ENCODE results near the gene RPS6KB2. TPM values are rescaled to one million over a fixed set of nuclear protein-coding genes. Genes with fewer than 3 reads are reported as not detected.

Gene RPS6KB2
- total and polyA plus RNA-seq, 10 of the 15 experiments (the other 5 are each of a cell fraction or from before 2014, with no cell fraction given), result 0.39 to 101 (median 58.4) TPM

- WGBS (ENCODE audit: insufficient coverage, insufficient replicate concordance, low lambda C conversion rate, missing lambda C conversion rate), result 90% methylated on average over 17 of the region's 17 CpGs
- no TSS peak for BruUV-seq (replicated peaks)
- intact Hi-C loops (cut with micrococcal nuclease; ENCODE audit: unreplicated experiment), result no loop called here
- Histone ChIP-seq H2AFZ (ENCODE audit: control insufficient read depth, low read depth, low read length) (no peak overlapping the region), H3K4me2 (ENCODE audit: control insufficient read depth, insufficient read depth) (no peak overlapping the region), H3K9ac (ENCODE audit: control insufficient read depth, insufficient read depth, low read length) (no peak overlapping the region), H3K79me2 (ENCODE audit: control insufficient read depth, insufficient read depth, low read length) (peaks cover 3% of the 10 kb centered on the region), H3K27me3 (replicated peaks in 1 of 2; ENCODE audit: control insufficient read depth in 2 of 2, insufficient read depth in 2 of 2, low read length in 1 of 2) (peaks cover 0 to 4% of the 10 kb centered on the region in 2 experiments; a peak in 3 of 4 replicates), H3K36me3 (ENCODE audit: control insufficient read depth in 2 of 2, insufficient read depth in 2 of 2, low read length in 1 of 2) (no peaks in the 10 kb centered on the region), H3K27ac (ENCODE audit: control insufficient read depth, insufficient read depth) (no peak overlapping the region), H3K4me3 (no peak overlapping the region), H3K9me3 (replicated peaks; ENCODE audit: control insufficient read depth, insufficient read depth, low read length) (no peaks in the 10 kb centered on the region), H3K4me1 (ENCODE audit: control insufficient read depth, insufficient read depth, low read length) (peaks cover 45% of the 10 kb centered on the region), H4K20me1 (ENCODE audit: control insufficient read depth, insufficient read depth) (no peaks in the 10 kb centered on the region)
- no peak for FAIRE-seq
- TF ChIP-seq POLR2AphosphoS2 (IDR thresholded peaks at IDR 0.05; ENCODE audit: low read depth, low read length) (0 out of 2 replicates have a peak, but pooled peaks have one; percentile 53), RUNX3 (IDR thresholded peaks at IDR 0.05; ENCODE audit: low read length) (no peak)
- ChIA-PET RAD21 (ENCODE audit: unreplicated experiment) (interaction anchor here (1.6 to 3.0 kb wide), 2 partner anchors 10 to 58 kb away, joined by 5 to 12 read pairs; partner anchors contain the start of genes POLD4 and PPP1CA), CTCF (interaction anchor here (2.4 kb wide), 1 partner anchor 9 kb away, joined by 12 read pairs; the partner anchor contains the start of gene PPP1CA), POLR2A (interaction anchor here (2.6 to 2.8 kb wide), 2 partner anchors 7 to 10 kb away, joined by 13 to 16 read pairs; partner anchors contain the start of genes PPP1CA and TBC1D10C), SMC1A (ENCODE audit: uncharacterized antibody, unreplicated experiment) (interaction anchor here (0.8 kb wide), 1 partner anchor 10 kb away, joined by 3 read pairs; no protein-coding TSS in a partner anchor)
- DNase-seq (ENCODE audit: low read depth, low spot score), result no peak
- no peak for ATAC-seq
- in situ Hi-C loops (cut with MboI), result no loop called here
These were observed 17.1 kb upstream of the RPS6KB2 start for GRCh38 chr11:67410984-67411784.

- no peak for DNase-seq (ENCODE audit: low read depth, low spot score)
- Histone ChIP-seq H3K4me3 (no peak overlapping the region), H3K36me3 (ENCODE audit: control insufficient read depth in 2 of 2, insufficient read depth in 2 of 2, low read length in 1 of 2) (no peaks in the 10 kb centered on the region), H3K9me3 (replicated peaks; ENCODE audit: control insufficient read depth, insufficient read depth, low read length) (no peaks in the 10 kb centered on the region), H4K20me1 (ENCODE audit: control insufficient read depth, insufficient read depth) (no peaks in the 10 kb centered on the region), H2AFZ (ENCODE audit: control insufficient read depth, low read depth, low read length) (no peak overlapping the region), H3K27me3 (replicated peaks in 1 of 2; ENCODE audit: control insufficient read depth in 2 of 2, insufficient read depth in 2 of 2, low read length in 1 of 2) (peaks cover 0 to 5% of the 10 kb centered on the region in 2 experiments; a peak in 3 of 4 replicates), H3K9ac (ENCODE audit: control insufficient read depth, insufficient read depth, low read length) (no peak overlapping the region), H3K27ac (ENCODE audit: control insufficient read depth, insufficient read depth) (no peak overlapping the region), H3K79me2 (ENCODE audit: control insufficient read depth, insufficient read depth, low read length) (peaks cover 3% of the 10 kb centered on the region), H3K4me2 (ENCODE audit: control insufficient read depth, insufficient read depth) (no peak overlapping the region), H3K4me1 (ENCODE audit: control insufficient read depth, insufficient read depth, low read length) (peaks cover 41% of the 10 kb centered on the region)
- ChIA-PET POLR2A (interaction anchor here (1.1 to 2.8 kb wide), 4 partner anchors 8 to 54 kb away, joined by 3 to 16 read pairs (median 8); partner anchors contain the start of genes PPP1CA and TBC1D10C), RAD21 (ENCODE audit: unreplicated experiment) (interaction anchor here (1.6 to 3.0 kb wide), 2 partner anchors 10 to 59 kb away, joined by 5 to 12 read pairs; partner anchors contain the start of genes POLD4 and PPP1CA), SMC1A (ENCODE audit: uncharacterized antibody, unreplicated experiment) (interaction anchor here (0.8 to 1.0 kb wide), 2 partner anchors 9 to 11 kb away, joined by 3 read pairs; no protein-coding TSS in a partner anchor), CTCF (interaction anchor here (1.3 to 2.4 kb wide), 2 partner anchors 10 to 25 kb away, joined by 4 to 12 read pairs; partner anchors contain the start of genes PPP1CA and PTPRCAP)
- peak; percentile 22 for ATAC-seq
- BruUV-seq (replicated peaks), result no TSS peak
- TF ChIP-seq SMARCA5 (IDR thresholded peaks at IDR 0.05), result 0 out of 2 replicates have a peak, but pooled peaks have one; percentile 52
- no peak for TF ChIP-seq SUPT20H (IDR thresholded peaks at IDR 0.05; ENCODE audit: borderline replicate concordance, control insufficient read depth, low read depth, low read length)
- TF ChIP-seq ATF2 (IDR thresholded peaks at IDR 0.05; ENCODE audit: low read length), result no peak
- TF ChIP-seq SPI1 (IDR thresholded peaks at IDR 0.05; ENCODE audit: borderline replicate concordance, insufficient read depth, low read depth, low read length), result peak; percentile 55; the same call in 1 of the 2 replicates
- TF ChIP-seq, protein P1, sequence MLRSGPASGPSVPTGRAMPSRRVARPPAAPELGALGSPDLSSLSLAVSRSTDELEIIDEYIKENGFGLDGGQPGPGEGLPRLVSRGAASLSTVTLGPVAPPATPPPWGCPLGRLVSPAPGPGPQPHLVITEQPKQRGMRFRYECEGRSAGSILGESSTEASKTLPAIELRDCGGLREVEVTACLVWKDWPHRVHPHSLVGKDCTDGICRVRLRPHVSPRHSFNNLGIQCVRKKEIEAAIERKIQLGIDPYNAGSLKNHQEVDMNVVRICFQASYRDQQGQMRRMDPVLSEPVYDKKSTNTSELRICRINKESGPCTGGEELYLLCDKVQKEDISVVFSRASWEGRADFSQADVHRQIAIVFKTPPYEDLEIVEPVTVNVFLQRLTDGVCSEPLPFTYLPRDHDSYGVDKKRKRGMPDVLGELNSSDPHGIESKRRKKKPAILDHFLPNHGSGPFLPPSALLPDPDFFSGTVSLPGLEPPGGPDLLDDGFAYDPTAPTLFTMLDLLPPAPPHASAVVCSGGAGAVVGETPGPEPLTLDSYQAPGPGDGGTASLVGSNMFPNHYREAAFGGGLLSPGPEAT (IDR thresholded peaks at IDR 0.05; ENCODE audit: low read depth), result 0 out of 2 replicates have a peak, but pooled peaks have one; percentile 19
- no peak for TF ChIP-seq MAX (IDR thresholded peaks at IDR 0.05; ENCODE audit: low read depth, low read length)
- 0 out of 2 replicates have a peak, but pooled peaks have one; percentile 25 for TF ChIP-seq DPF2 (IDR thresholded peaks at IDR 0.05)
- peak; percentile 38 for FAIRE-seq
- intact Hi-C loops (cut with micrococcal nuclease; ENCODE audit: unreplicated experiment) (no loop called here), in situ Hi-C loops (cut with MboI) (no loop called here)
- WGBS (ENCODE audit: insufficient coverage, insufficient replicate concordance, low lambda C conversion rate, missing lambda C conversion rate), result 54% methylated on average over 7 of the region's 7 CpGs
These were observed 16.5 kb upstream of the RPS6KB2 start for GRCh38 chr11:67411785-67412152.
